Stimulated activated naive CD4-positive, alpha-beta T cell (primary cell): ENCODE results near the gene SLC34A3.

Experiments used
- DNase-seq, 6 experiments: peaks; one replicate each; lab custom pipeline; 2025; lab: John Stamatoyannopoulos, UW

The SLC34A3 gene

DNA sequence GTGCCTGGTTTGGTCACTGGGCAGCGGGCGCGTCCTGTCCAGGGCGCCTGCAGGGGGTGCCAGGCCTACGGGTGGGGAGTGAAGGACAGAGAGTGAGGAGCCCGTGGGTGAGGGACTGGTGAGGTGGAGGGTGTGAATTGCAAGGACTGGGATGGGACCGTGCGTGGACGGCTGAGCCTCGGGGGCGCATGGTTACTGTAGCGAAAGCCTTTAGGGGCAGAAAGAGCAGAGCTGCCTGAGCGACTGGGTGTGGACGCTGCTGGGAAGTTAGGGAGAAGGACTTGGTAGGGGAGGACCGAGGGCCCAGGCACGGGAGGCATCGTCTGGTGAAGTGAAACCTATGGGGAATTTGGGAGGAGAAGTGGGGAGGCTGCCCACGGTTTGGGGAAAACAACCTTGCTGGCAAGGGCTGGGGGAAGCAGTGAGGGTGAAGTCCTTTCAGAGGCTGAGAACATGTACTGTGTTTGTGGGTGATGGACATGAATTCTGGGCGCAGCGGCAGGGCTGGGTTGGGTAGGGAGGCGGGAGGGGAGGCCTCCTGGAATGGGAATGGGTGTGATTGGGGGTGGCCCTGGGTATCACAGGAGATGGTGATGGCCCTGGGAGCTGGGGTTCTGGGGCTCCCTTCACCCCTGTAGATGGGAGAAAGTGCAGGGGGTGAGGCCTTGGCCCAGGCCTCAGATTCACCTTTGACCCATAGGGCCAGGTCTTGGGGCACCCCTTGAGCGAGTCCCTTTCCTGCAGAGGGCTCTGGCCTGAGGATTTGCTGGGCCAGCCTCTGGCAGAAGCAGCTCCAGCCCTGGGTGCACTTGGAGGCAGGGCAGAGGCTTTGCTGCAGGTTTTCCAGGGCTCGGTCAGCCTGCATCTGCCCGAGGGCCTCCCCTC lies 45.1 kb downstream of the SLC34A3 start:
- no peak for DNase-seq

DNA sequence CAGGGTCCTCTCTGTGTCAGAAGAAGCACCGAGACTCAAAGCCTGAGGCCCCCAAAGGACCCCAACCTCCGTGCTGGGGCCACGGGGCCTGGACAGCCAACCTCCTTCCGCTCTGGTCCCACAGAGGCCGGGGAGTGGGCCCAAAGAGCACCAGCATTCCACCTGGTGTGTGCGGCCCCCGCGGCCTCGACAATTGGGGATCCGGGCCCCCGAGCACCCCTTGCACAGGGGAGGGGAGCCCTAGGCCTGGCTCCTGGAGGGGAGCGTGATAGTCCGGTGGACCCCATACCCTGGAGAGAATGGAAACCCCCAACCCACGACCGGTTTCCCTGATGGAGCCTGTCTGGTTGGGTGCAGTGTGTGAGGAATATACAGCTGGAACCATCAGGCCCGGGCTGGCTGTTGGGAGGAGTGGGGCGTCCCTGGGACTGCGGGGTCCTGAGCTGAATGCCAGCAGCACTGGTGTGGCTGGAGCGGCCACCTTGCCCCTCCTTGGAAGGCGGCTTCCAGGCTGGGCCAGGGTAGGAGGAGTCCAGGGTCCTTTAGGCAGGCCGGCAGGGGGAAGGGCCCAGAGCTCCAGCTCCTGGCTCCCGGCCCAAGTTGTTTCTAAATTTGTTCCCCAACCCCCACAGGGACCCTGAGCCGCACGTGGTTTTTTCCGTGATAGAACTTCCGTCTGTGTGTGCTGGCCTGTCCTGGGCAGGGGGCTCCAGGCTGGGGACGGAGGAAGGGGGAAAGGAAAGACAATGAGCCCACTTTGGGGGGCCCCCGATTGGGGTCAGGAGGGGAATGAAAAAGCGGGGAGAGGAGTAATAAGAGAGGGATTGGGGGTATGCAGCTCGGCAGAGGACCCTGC lies 46.0 kb downstream of the SLC34A3 start:
- no peak for DNase-seq

GRCh38 chr9:137277329-137278041 lies 46.8 kb downstream of the SLC34A3 start, which contains the start of gene TOR4A:
TOR4A (plus strand) TSS chr9:137277726; CDS start chr9:137278690, 964 bp downstream.
- DNase-seq: no peak

- peak in 1 of 6 experiments; percentile 8 for DNase-seq
Observed at GRCh38 chr9:137278061-137278701, 47.5 kb downstream of the SLC34A3 start.

DNA sequence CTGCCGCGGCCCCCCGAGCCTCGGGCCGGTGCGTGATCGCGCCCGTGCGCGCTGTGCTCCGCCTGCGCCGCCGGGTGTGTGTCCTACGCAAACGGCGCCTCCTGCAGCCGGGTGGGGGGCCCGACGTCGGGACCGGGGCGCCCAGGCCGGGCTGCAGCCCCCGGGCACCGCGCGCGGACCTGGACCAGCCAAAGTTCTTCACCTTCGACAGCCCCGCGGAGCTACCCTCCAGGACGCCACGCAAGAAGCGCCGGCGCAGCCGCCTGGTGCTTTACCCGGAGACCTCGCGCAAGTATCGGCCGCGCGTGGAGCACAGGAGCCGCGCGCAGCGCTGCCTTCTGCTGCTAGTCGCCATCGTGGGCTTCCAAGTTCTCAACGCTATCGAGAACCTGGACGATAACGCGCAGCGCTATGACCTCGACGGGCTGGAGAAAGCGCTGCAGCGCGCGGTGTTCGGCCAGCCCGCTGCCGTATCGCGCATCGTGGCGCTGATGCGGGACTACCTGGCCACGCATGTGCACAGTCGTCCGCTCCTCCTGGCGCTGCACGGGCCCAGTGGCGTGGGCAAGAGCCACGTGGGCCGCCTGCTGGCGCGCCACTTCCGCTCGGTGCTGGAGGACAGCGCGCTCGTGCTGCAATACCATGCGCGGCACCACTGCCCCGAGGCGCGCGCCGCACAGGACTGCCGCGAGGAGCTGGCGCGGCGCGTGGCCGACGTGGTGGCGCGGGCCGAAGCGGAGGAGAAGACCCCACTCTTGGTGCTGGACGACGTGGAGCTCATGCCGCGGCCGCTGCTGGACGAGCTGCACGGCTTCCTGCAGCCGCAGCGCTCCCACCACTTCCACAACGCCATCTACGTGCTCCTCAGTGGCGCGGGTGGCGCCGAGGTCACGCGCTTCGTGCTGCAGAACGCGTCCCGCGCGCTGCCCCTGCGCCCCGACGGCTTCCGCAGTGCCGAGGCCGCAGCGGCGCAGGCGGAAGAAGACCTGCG lies 48.3 kb downstream of the SLC34A3 start:
- DNase-seq: no peak

DNA sequence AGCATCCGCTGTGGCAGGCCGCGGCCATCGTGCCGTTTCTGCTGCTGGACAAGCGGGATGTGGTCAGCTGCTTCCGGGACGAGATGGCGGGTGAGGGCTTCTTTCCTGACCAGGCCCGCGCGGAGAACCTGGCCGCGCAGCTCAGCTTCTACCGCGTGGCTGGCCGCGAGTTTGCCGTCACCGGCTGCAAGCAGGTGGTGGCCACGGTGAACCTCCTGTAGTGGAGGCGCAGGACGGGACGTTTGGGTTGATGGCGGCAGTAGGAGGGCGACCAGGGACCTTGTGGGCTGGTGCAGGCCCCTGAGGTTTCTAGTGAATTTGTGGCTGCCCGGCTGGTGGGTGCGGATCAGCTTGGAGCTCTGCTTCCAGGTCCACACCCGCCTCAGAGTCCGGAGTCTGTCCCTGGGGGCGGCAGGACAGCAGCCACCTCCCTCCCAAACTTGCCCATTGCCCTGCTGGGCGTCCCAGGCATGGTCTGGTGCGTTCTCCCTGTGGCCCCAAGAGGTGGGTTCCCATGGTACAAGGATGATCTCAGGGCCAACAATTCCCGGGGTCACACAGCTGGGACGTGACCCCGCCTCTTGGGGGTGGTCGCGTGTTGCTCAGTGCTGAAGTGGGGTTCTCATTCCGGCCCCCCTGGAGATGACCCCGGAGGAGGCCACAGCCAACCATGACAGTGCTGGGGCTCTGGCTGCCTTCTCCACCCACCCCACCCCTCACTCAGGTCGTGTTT lies 49.2 kb downstream of the SLC34A3 start:
- DNase-seq: no peak

- DNase-seq: no peak
Observed at GRCh38 chr9:137280474-137281344, 50.0 kb downstream of the SLC34A3 start.

GRCh38 chr9:137281345-137282116 lies 50.8 kb downstream of the SLC34A3 start:
- no peak for DNase-seq
